GM19043 (cell line): ENCODE measurements around the gene AGPAT2.

Source experiments
- ATAC-seq: cut with Tn5 transposase; IDR thresholded peaks from one replicate; pipeline ENCODE4 v1.9.1; 2021; ENCODE audit warnings: low read depth; ENCODE audit not compliant: unreplicated experiment

Gene AGPAT2

GRCh38 chr9:136703276-136703860, 16.1 kb upstream of the AGPAT2 start:
- ATAC-seq, result no peak

DNA sequence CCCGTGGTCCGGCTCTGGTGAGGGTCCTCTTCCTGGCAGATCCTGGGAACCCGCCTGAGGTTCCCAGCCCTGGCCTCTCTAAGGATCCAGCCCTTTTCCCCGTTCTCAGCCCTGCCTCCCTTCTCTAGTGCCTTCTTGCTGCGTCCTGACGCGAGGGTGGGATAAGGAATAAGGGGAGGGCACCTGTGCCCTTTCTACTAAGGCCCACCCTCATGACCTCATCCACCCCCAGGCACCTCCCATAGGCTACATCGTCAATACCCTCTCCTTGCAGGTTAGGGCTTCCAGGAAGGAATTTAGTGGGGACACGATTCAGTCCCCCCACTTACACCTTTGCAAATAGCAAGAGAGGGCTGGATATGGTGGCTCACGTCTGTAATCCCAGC, 14.4 kb upstream of the AGPAT2 start:
- no peak for ATAC-seq

DNA sequence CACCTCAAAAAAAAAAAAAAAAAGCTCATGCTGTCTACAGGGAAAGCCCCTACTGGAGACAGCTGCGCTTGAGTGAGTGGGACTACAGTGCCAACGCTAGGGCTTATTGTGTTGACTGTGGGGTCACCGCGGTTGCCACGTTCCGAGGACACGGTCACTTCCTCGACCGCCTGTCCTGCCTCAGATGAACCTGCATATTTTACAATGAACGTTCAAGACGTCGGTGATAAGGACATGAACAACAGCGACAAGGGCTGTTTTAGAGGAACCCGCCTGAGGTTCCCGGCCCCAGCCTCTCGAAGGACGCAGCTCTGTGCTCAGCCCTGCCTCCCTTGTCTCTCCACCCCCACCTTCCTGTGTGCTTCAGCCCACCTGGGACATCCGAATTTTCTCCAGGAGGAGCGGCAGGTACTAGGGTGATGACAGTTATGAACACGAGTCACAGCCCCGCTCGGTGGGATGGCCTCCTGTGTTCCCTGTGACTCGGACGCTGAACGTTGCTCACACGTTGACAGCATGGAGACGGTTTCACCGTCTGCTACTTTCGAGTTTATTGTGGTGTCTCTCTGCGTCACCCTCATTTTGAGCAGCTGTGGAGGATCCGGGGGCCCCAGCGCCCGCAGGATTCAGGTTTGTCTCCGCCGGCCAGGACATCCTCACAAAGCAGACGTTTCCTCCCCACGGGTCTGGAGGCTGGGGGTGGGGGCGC, 13.9 kb upstream of the AGPAT2 start:
- ATAC-seq, result peak; percentile 58

- no peak for ATAC-seq
Measured at GRCh38 chr9:136700304-136700703, 13.0 kb upstream of the AGPAT2 start.

GRCh38 chr9:136698635-136699246, 11.5 kb upstream of the AGPAT2 start:
- ATAC-seq, result no peak

DNA sequence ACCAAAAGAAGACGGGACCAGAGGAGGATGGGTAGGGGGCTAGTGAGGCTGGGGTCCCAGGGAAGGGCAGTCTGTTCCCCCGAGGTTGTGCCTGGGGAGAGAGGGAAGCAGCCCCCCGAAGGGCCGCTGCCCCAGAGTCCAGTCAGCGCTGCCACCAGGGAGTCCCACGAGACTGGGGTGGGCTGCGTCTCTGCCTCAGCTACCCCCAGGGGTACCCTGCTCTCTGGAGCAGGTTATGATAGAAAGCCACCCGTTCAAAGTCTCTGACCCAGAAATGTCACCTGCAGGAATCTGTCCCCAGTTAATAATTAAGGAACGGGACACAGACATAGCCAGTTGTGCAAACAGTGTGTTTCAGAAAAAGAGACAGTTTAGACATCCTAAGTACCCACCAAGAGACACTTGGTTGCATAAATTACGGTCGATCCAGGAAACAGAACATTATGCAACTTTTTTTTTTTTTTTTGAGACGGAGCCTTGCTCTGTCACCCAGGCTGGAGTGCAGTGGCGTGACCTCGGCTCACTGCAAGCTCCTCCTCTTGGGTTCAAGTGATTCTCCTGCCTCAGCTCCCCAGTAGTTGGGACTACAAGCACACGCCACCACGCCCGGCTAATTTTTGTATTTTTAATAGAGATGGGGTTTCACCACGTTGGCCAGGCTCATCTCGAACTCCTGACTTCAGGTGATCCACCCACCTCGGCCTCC, 10.7 kb upstream of the AGPAT2 start:
- ATAC-seq, result no peak

- ATAC-seq, result no peak
Measured at GRCh38 chr9:136697146-136697820, 10.0 kb upstream of the AGPAT2 start.

DNA sequence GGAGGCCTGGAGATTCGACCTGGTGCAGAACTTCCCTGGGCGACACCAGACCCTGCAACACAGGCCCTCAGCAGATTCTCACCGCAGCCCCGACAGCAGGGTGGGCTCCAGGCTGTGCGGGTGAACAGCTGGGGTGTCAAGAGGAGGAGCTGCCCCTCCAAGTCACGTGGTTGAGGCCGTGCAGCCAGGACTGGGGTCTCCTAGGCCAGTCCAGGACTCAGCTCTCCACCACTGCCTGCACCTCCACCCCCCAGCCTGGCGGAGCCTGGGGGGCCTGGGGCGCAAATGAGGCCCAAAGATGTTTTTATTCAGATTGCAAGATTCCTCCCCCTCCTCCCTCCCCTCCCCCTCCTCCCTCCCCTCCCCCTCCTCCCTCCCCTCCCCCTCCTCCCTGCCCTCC, 9.2 kb upstream of the AGPAT2 start:
- no peak for ATAC-seq

DNA sequence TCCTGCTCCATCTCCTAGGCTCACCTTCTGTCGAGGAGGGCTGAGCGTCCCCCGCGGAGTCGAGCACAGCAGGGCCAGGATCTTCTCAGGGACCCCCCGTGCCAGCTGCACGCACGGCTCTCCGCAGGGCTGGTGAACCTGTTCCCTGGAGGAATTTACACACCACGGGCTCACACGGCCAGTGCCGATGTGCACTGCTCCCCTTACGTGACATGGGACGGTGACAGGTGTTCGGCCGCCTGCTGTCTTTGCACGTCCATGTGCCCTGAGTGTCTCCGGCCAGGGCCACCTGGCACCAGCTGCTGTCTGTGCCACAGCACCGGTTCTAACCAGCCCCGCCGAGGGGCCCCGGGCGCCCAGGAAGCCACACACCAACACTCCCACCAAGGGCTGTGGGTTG, 8.7 kb upstream of the AGPAT2 start:
- no peak for ATAC-seq

DNA sequence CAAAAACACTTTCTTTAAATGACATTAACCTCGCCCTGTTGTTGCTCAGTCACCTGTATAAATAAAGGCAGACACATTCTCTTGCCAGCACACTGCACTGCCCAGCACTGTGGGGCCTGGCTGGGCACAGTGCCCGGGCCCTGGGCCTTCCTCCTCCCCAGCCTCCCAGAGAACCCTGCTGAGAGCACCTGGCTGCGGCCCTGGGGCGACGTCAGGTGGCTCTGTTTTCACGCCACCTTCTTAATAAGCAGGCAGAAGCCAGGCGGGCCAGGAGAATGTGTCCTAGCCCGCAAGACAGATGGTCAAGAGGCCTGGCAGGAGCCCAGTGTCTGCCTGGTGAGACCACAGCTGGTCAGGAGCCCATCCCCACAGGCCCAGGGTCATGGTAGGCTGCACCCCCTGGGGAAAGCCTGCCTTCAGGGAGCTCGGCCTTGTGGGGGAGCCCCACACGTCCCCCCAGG, 8.2 kb upstream of the AGPAT2 start:
- no peak for ATAC-seq

DNA sequence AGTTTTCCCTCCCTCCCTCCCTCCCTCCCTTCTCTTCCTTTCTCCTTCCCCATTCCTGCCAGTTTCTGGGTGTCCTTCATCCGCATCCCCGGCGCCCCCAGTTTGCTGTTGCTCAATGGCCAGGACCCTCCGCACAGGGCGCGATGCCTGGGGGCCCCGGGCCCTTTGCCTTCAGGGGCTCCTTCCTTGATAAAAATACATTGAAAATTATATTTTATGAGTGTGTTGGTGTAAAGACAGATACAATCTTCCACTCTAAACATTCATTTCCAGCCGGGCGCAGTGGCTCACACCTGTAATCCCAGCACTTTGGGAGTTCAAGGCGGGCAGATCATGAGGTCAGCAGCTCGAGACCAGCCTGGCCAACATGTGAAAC, 7.6 kb upstream of the AGPAT2 start:
- ATAC-seq, result no peak

GRCh38 chr9:136694163-136694871, 7.1 kb upstream of the AGPAT2 start:
- ATAC-seq, result no peak

GRCh38 chr9:136693490-136694162, 6.4 kb upstream of the AGPAT2 start:
- ATAC-seq, result no peak

DNA sequence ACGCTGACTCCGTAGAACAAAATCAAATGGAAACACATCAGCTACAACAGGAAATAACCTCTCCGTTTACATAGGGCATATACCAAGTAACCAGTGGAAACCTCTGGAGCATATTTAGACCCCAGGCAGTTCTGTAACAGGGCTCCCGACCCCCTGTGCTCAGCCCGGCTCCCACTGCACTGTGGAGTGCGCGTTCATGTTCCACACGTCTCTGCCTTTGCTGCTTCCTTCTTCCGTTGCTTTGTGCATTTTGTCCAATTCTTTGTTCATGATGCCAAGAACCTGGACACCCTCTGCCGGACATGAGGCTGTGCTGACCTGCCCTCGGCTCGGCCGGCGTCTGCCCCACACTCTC, 5.9 kb upstream of the AGPAT2 start:
- no peak for ATAC-seq

DNA sequence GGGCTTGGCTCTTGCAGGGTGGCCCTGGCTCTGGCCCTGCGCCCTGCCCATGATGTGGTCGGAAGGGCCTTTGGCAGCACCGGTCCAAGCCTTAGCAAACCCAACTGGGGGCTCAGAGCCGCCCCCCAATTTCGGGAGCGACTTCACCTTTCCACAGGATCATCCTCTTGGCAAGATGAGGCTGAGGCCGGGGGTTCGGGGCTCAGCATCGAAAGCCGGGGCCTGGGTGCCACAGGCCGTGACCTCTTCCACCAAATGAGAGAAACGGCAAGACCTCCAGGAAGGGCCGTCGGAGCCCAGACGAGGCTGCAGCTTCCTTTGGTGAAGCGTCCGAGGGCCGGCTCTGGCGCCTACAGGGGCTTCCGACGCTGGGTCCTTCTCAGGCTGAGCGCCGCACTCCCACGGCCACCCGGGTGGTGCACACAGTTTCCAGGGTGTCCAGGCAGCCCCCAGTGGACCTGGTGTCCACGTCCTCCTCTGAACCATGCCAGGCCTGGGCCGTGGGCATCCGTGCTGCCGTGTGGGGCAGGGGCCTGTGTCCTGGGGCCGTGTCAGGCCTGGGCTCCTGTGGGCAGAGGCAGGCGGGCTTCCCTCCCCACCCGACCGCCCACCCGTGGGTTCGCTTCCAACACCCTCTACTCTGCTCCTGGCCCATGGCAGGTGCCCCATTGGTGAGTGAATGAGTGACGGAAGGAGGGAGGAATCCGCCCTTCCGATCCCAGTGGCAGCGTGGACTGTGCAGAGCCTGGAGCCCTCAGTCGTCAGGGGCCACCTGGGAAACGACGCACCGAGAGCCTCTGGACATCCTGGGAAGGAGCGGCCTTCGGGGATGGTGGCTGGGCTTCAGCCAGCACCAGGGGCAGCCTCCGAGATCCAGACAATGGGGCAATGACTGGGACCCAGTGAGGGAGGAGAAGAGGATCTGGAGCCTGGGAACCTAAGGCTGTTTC, 5.2 kb upstream of the AGPAT2 start:
- ATAC-seq, result no peak

GRCh38 chr9:136691316-136692184, 4.3 kb upstream of the AGPAT2 start:
- no peak for ATAC-seq

- ATAC-seq, result no peak
Measured at GRCh38 chr9:136690806-136691261, 3.6 kb upstream of the AGPAT2 start.
